Nephron progenitor cell (in vitro differentiated cells): ENCODE results near the gene COL20A1.
"Not testable (repeated sequence)": the region's sequence is repeated elsewhere in the genome, so short reads cannot be mapped to it uniquely, and the experiment has no call there.

Source experiments
- DNase-seq: peaks from one replicate; pipeline ENCODE4 v3.0.0; 2021
- H3K27ac Mint-ChIP-seq: 2 replicates; pipeline ENCODE4 v1.8.0; 2021; ENCODE audit warnings: mild to moderate bottlenecking, moderate library complexity, mixed read lengths
- H3K27me3 Mint-ChIP-seq: 2 replicates; pipeline ENCODE4 v1.8.0; 2021; ENCODE audit warnings: mild to moderate bottlenecking, low read depth, mixed read lengths; ENCODE audit not compliant: poor library complexity
- H3K36me3 Mint-ChIP-seq: 2 replicates; pipeline ENCODE4 v1.8.0; 2021; ENCODE audit warnings: low read depth, mixed read lengths
- H3K4me1 Mint-ChIP-seq: 2 replicates; pipeline ENCODE4 v1.8.0; 2021; ENCODE audit warnings: mixed read lengths
- H3K4me3 Mint-ChIP-seq: 2 replicates; pipeline ENCODE4 v1.8.0; 2021; ENCODE audit warnings: mild to moderate bottlenecking, moderate library complexity, mixed read lengths
- H3K9me3 Mint-ChIP-seq: 2 replicates; pipeline ENCODE4 v1.8.0; 2021; ENCODE audit warnings: mild to moderate bottlenecking, moderate library complexity, mixed read lengths
- CTCF ChIP-seq: fragments of 200-600 bp; sonication (generic); IDR thresholded peaks from 2 replicates; pipeline ENCODE4 v1.5.0; 2021; ENCODE audit warnings: antibody characterized with exemption

Gene COL20A1

GRCh38 chr20:63248835-63249591, 44.0 kb upstream of the COL20A1 start:
- H3K9me3 Mint-ChIP-seq, result peaks cover 23% of the 10 kb centered on the region
- peaks cover 36% of the 10 kb centered on the region for H3K27me3 Mint-ChIP-seq
- H3K4me1 Mint-ChIP-seq, result peaks cover 67% of the 10 kb centered on the region
- no peak for TF ChIP-seq CTCF
- peak overlapping the region; percentile 66 for H3K27ac Mint-ChIP-seq
- no peak for DNase-seq
- H3K4me3 Mint-ChIP-seq, result peak overlapping the region; percentile 66
- peaks cover 19% of the 10 kb centered on the region for H3K36me3 Mint-ChIP-seq

GRCh38 chr20:63249891-63250290, 43.1 kb upstream of the COL20A1 start:
- no peak overlapping the region for H3K27ac Mint-ChIP-seq
- H3K36me3 Mint-ChIP-seq, result peaks cover 19% of the 10 kb centered on the region
- DNase-seq, result no peak
- no peak overlapping the region for H3K4me3 Mint-ChIP-seq
- H3K4me1 Mint-ChIP-seq, result peaks cover 63% of the 10 kb centered on the region
- peaks cover 40% of the 10 kb centered on the region for H3K27me3 Mint-ChIP-seq
- no peak for TF ChIP-seq CTCF
- H3K9me3 Mint-ChIP-seq, result peaks cover 23% of the 10 kb centered on the region

- H3K36me3 Mint-ChIP-seq, result peaks cover 19% of the 10 kb centered on the region
- peaks cover 54% of the 10 kb centered on the region for H3K27me3 Mint-ChIP-seq
- DNase-seq, H3K27ac Mint-ChIP-seq, H3K4me3 Mint-ChIP-seq: not testable (repeated sequence)
- peak; percentile 30 for TF ChIP-seq CTCF
- H3K9me3 Mint-ChIP-seq, result peaks cover 23% of the 10 kb centered on the region
- H3K4me1 Mint-ChIP-seq, result peaks cover 64% of the 10 kb centered on the region
Observed at GRCh38 chr20:63251350-63251749, 41.6 kb upstream of the COL20A1 start.

- Mint-ChIP-seq H3K9me3 (peaks cover 28% of the 10 kb centered on the region), H3K27ac (no peak overlapping the region), H3K36me3 (peaks cover 25% of the 10 kb centered on the region), H3K4me3 (peak overlapping the region; percentile 74), H3K27me3 (peaks cover 62% of the 10 kb centered on the region), H3K4me1 (peaks cover 65% of the 10 kb centered on the region)
- no peak for DNase-seq
- no peak for TF ChIP-seq CTCF
Observed at GRCh38 chr20:63252284-63252711, 40.7 kb upstream of the COL20A1 start.

GRCh38 chr20:63253065-63253437, 39.9 kb upstream of the COL20A1 start:
- Mint-ChIP-seq H3K27ac (peak overlapping the region; percentile 36), H3K36me3 (peaks cover 26% of the 10 kb centered on the region), H3K4me3 (peak overlapping the region; percentile 74), H3K9me3 (peaks cover 28% of the 10 kb centered on the region), H3K27me3 (peaks cover 65% of the 10 kb centered on the region), H3K4me1 (peaks cover 71% of the 10 kb centered on the region)
- no peak for TF ChIP-seq CTCF
- no peak for DNase-seq
